Lower leg skin (tissue), 3 donors: ENCODE measurements around the gene VWCE.

ENCODE experiments used
- POLR2A ChIP-seq, 2 donors: fragments of 450-650 bp; IDR thresholded peaks; one replicate each; pipeline ENCODE4 v1.6.1; 2016 to 2017; ENCODE audit warnings: antibody characterized with exemption in 2 of 2, mild to moderate bottlenecking in 1 of 2, moderate library complexity in 1 of 2
- TF ChIP-seq, protein P1 (sequence below), 3 donors: fragments of 450-650 bp; IDR thresholded peaks; one replicate each; pipeline ENCODE4 v1.5.1; 2016; ENCODE audit warnings: antibody characterized with exemption in 3 of 3, mild to moderate bottlenecking in 3 of 3, moderate library complexity in 2 of 3

GRCh38 chr11:61341706-61342105 is 46.6 kb upstream of the VWCE start:
- no peak for TF ChIP-seq POLR2A (IDR thresholded peaks at IDR 0.05)
- TF ChIP-seq, protein P1, sequence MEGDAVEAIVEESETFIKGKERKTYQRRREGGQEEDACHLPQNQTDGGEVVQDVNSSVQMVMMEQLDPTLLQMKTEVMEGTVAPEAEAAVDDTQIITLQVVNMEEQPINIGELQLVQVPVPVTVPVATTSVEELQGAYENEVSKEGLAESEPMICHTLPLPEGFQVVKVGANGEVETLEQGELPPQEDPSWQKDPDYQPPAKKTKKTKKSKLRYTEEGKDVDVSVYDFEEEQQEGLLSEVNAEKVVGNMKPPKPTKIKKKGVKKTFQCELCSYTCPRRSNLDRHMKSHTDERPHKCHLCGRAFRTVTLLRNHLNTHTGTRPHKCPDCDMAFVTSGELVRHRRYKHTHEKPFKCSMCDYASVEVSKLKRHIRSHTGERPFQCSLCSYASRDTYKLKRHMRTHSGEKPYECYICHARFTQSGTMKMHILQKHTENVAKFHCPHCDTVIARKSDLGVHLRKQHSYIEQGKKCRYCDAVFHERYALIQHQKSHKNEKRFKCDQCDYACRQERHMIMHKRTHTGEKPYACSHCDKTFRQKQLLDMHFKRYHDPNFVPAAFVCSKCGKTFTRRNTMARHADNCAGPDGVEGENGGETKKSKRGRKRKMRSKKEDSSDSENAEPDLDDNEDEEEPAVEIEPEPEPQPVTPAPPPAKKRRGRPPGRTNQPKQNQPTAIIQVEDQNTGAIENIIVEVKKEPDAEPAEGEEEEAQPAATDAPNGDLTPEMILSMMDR (IDR thresholded peaks at IDR 0.05) = no peak
